Endothelial cell (in vitro differentiated cells): ENCODE data around the gene SCLT1. TPM values are rescaled to one million over a fixed set of nuclear protein-coding genes. Genes with fewer than 3 reads are reported as not detected.
A peak's percentile ranks its signal among the peaks of the same experiment; 100 is the strongest.

Source experiments
- DNase-seq: peaks from one replicate; pipeline ENCODE4 v3.0.0; 2021; ENCODE audit warnings: low spot score
- H3K27ac Mint-ChIP-seq: one replicate; pipeline ENCODE4 v1.8.0; 2021; ENCODE audit warnings: mixed read lengths, inconsistent platforms; ENCODE audit not compliant: unreplicated experiment
- H3K27me3 Mint-ChIP-seq: one replicate; pipeline ENCODE4 v1.8.0; 2021; ENCODE audit warnings: mild to moderate bottlenecking, moderate library complexity, mixed read lengths, inconsistent platforms; ENCODE audit not compliant: unreplicated experiment
- H3K36me3 Mint-ChIP-seq: one replicate; pipeline ENCODE4 v1.8.0; 2021; ENCODE audit warnings: mild to moderate bottlenecking, low read depth, mixed read lengths, inconsistent platforms; ENCODE audit not compliant: unreplicated experiment
- H3K4me1 Mint-ChIP-seq: one replicate; pipeline ENCODE4 v1.8.0; 2021; ENCODE audit warnings: mild to moderate bottlenecking, mixed read lengths, inconsistent platforms; ENCODE audit not compliant: unreplicated experiment
- H3K4me3 Mint-ChIP-seq: one replicate; pipeline ENCODE4 v1.8.0; 2021; ENCODE audit warnings: mild to moderate bottlenecking, mixed read lengths, inconsistent platforms; ENCODE audit not compliant: unreplicated experiment
- H3K9me3 Mint-ChIP-seq: one replicate; pipeline ENCODE4 v1.8.0; 2021; ENCODE audit warnings: mixed read lengths, inconsistent platforms; ENCODE audit not compliant: unreplicated experiment
- total RNA-seq: library from RNA; stranded (reverse); fragmentation: NEBNext Ultra II Directional; extraction: Animal tissue kit (Norgen Biotek cat#: 25700); gene quantifications from one replicate; pipeline ENCODE4 v1.2.1, GENCODE V29; 2021; ENCODE audit not compliant: unreplicated experiment
- TF ChIP-seq, protein P1 (sequence below): fragments of 200-600 bp; sonication (generic); IDR thresholded peaks from one replicate; pipeline ENCODE4 v1.5.0; 2021; ENCODE audit warnings: antibody characterized with exemption; ENCODE audit not compliant: unreplicated experiment

SCLT1 gene
- total RNA-seq, 1 donor from 2014 or later: 22.2 TPM

DNA sequence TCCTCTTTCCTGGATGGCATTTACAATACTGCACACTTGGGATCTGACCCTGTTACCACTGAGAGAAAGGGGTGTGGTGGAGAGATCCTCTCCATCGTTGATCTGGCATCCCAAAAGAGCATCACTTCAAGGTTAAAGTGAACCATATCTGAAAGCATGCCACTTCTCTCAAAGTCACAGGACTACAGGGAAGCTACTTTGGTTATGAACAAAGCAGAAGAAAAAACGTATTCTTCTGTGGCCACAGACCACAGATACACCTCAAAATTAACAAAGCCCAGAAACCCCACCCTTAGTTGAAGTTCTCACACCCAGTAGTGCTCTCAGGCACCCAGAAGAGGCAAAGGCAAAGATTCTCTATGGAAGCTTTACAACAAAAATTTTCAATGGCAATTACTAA lies 175.6 kb downstream of the SCLT1 start:
- no peak for DNase-seq
- H3K4me1 Mint-ChIP-seq: peaks cover 13% of the 10 kb centered on the region
- no peak overlapping the region for H3K4me3 Mint-ChIP-seq
- TF ChIP-seq, protein P1, sequence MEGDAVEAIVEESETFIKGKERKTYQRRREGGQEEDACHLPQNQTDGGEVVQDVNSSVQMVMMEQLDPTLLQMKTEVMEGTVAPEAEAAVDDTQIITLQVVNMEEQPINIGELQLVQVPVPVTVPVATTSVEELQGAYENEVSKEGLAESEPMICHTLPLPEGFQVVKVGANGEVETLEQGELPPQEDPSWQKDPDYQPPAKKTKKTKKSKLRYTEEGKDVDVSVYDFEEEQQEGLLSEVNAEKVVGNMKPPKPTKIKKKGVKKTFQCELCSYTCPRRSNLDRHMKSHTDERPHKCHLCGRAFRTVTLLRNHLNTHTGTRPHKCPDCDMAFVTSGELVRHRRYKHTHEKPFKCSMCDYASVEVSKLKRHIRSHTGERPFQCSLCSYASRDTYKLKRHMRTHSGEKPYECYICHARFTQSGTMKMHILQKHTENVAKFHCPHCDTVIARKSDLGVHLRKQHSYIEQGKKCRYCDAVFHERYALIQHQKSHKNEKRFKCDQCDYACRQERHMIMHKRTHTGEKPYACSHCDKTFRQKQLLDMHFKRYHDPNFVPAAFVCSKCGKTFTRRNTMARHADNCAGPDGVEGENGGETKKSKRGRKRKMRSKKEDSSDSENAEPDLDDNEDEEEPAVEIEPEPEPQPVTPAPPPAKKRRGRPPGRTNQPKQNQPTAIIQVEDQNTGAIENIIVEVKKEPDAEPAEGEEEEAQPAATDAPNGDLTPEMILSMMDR: no peak
- H3K27me3 Mint-ChIP-seq: peaks cover 2% of the 10 kb centered on the region
- H3K27ac Mint-ChIP-seq: no peak overlapping the region
- H3K9me3 Mint-ChIP-seq: no peaks in the 10 kb centered on the region
- H3K36me3 Mint-ChIP-seq: no peaks in the 10 kb centered on the region

GRCh38 chr4:128916832-128917231 lies 176.5 kb downstream of the SCLT1 start:
- DNase-seq: no peak
- peaks cover 2% of the 10 kb centered on the region for H3K27me3 Mint-ChIP-seq
- H3K36me3 Mint-ChIP-seq: no peaks in the 10 kb centered on the region
- TF ChIP-seq, protein P1: no peak
- H3K27ac Mint-ChIP-seq: no peak overlapping the region
- H3K9me3 Mint-ChIP-seq: no peaks in the 10 kb centered on the region
- no peak overlapping the region for H3K4me3 Mint-ChIP-seq
- peaks cover 15% of the 10 kb centered on the region for H3K4me1 Mint-ChIP-seq

- H3K27ac Mint-ChIP-seq: no peak overlapping the region
- no peaks in the 10 kb centered on the region for H3K36me3 Mint-ChIP-seq
- H3K9me3 Mint-ChIP-seq: no peaks in the 10 kb centered on the region
Observed at GRCh38 chr4:128915544-128915943, 177.8 kb downstream of the SCLT1 start.

GRCh38 chr4:128913228-128913627 lies 180.1 kb downstream of the SCLT1 start:
- no peak for DNase-seq

More at GRCh38 chr4:128915544-128915943, 177.8 kb downstream of the SCLT1 start:
- DNase-seq: no peak
- peaks cover 15% of the 10 kb centered on the region for H3K4me1 Mint-ChIP-seq
- TF ChIP-seq, protein P1: no peak
- H3K27me3 Mint-ChIP-seq: peaks cover 2% of the 10 kb centered on the region
- no peak overlapping the region for H3K4me3 Mint-ChIP-seq

DNA sequence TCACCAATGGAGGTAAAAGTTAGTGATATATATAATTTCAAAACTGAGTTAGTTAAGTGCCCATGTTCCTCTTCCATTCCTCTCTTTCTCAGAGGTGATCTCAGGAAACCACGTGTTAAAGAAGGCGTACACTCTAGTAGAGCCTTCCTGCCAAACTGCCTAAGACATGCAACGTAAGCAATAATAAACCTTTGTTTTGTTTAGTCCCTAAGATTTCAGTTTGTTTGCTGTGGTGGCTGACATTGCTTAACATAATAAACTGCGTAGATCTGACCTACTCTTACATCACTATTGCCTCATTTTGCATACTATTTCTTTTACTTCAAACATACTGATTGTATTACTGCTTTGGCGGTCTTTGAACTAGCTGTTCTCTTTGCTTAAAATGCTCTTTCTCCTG lies 184.6 kb downstream of the SCLT1 start:
- no peaks in the 10 kb centered on the region for H3K9me3 Mint-ChIP-seq

More at GRCh38 chr4:128913228-128913627, 180.1 kb downstream of the SCLT1 start:
- H3K27ac Mint-ChIP-seq: peak overlapping the region; percentile 85
- TF ChIP-seq, protein P1: no peak
- H3K9me3 Mint-ChIP-seq: no peaks in the 10 kb centered on the region
- peaks cover 2% of the 10 kb centered on the region for H3K27me3 Mint-ChIP-seq
- H3K4me3 Mint-ChIP-seq: peak overlapping the region; percentile 48
- peaks cover 24% of the 10 kb centered on the region for H3K4me1 Mint-ChIP-seq
- H3K36me3 Mint-ChIP-seq: no peaks in the 10 kb centered on the region

More for the DNA sequence above, 184.6 kb downstream of the SCLT1 start:
- Mint-ChIP-seq H3K36me3 (no peaks in the 10 kb centered on the region), H3K4me1 (peaks cover 32% of the 10 kb centered on the region), H3K27ac (no peak overlapping the region), H3K27me3 (no peaks in the 10 kb centered on the region), H3K4me3 (no peak overlapping the region)
- DNase-seq: no peak
- TF ChIP-seq, protein P1: no peak
